Astrocyte (in vitro differentiated cells and primary cell): ENCODE measurements around the gene RSL24D1.

ENCODE experiments used
- EZH2 ChIP-seq: IDR thresholded peaks from 2 replicates; pipeline ENCODE4 v1.6.1; 2012; ENCODE audit warnings: mild to moderate bottlenecking, low read length, inconsistent platforms; ENCODE audit not compliant: insufficient read depth
- TF ChIP-seq, protein P1 (sequence below): IDR thresholded peaks from 2 replicates; pipeline ENCODE4 v1.5.1; 2011; ENCODE audit warnings: low read depth, mild to moderate bottlenecking, inconsistent platforms, low read length, moderate library complexity; ENCODE audit not compliant: insufficient read depth

DNA sequence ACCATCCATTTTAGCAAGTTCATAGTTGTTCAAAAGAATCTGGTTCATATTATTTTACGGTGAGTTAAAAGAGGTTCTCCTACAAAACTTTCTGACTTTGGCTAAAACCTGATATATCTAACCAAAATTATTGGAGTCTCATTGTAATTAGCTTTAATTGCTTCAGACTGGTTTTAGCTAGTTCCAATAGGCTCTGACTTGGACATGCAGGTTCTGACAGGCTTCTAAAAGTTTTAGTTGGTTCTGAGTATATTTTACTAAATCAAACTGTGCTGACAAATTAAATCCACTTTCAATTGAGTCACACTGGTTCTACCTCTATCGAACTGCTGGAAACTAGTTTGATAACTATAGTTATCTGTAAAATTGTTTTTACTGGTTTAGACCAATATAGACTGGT, 42.1 kb upstream of the RSL24D1 start:
- TF ChIP-seq, protein P1, sequence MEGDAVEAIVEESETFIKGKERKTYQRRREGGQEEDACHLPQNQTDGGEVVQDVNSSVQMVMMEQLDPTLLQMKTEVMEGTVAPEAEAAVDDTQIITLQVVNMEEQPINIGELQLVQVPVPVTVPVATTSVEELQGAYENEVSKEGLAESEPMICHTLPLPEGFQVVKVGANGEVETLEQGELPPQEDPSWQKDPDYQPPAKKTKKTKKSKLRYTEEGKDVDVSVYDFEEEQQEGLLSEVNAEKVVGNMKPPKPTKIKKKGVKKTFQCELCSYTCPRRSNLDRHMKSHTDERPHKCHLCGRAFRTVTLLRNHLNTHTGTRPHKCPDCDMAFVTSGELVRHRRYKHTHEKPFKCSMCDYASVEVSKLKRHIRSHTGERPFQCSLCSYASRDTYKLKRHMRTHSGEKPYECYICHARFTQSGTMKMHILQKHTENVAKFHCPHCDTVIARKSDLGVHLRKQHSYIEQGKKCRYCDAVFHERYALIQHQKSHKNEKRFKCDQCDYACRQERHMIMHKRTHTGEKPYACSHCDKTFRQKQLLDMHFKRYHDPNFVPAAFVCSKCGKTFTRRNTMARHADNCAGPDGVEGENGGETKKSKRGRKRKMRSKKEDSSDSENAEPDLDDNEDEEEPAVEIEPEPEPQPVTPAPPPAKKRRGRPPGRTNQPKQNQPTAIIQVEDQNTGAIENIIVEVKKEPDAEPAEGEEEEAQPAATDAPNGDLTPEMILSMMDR = no peak
- TF ChIP-seq EZH2 = no peak
